AG09319 (cell line): ENCODE results near the gene TCERG1.

ENCODE experiments used
- DNase-seq: peaks from one replicate; pipeline ENCODE4 v3.0.0-alpha.2; 2010; ENCODE audit warnings: low read depth; ENCODE audit errors: extremely low read depth
- CTCF ChIP-seq: IDR thresholded peaks from 2 replicates; pipeline ENCODE4 v1.5.1; 2011; ENCODE audit warnings: low read depth, mild to moderate bottlenecking, inconsistent platforms, low read length, moderate library complexity

Gene TCERG1

DNA sequence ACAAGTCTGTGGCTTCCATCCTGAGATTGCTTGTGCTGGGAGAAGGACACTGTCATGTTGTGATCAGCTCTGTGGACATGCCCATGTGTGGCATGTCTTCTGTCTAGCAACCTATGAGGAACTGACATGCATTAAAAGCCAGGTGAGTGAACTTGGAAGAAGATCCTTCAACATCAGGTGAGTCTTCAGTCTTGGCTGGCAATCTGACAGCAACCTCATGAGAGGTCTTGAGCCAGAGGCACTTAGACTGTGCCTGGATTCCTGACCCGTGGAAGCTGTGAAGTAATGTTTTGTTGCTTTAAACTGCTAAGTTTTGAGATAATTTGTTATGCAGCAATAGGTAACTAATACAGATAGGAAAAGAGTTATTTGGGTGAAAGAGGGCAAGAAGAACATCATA is 6.8 kb upstream of the TCERG1 start:
- DNase-seq: no peak
- no peak for TF ChIP-seq CTCF

- DNase-seq: no peak
- TF ChIP-seq CTCF: no peak
Measured at GRCh38 chr5:146440870-146441495, 6.2 kb upstream of the TCERG1 start.

GRCh38 chr5:146441896-146442295 is 5.2 kb upstream of the TCERG1 start:
- TF ChIP-seq CTCF: no peak
- DNase-seq: no peak

- TF ChIP-seq CTCF: no peak
- no peak for DNase-seq
Measured at GRCh38 chr5:146447734-146448380, 724 bp downstream of the TCERG1 start.

DNA sequence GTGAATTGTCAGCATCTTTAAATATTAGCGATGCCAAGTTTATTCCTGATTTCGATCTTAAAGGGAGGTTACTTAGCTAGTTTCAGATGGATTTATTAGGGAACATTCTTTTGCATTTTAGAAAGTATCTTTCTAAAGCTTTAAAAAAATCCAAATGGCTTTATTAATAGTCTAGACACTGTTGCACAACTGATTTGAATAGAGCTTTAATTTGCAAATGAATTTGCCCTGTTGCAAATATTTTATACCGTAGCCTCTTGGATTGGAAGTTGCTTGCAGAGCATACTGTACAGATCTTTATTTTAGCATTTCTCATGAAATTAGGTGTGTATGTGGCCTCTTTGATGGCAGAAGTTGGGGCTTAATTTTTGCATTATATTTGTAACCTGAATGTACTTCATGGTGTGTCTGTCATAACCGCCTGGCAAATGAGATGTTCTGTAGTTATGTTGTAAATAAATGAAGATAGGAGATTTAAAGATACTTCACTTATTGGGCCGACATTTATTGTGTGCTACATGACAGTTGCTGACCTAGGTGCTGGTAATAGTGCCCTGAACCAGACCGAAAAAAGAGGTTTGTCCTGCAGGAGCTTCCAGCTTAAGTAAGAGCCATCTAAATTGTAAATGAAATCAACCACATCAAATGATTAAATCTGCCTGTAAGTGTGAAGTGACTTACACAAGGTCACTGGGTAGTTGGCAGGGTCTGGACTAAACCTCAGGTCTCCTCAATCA is 1.8 kb downstream of the TCERG1 start:
- no peak for TF ChIP-seq CTCF

DNA sequence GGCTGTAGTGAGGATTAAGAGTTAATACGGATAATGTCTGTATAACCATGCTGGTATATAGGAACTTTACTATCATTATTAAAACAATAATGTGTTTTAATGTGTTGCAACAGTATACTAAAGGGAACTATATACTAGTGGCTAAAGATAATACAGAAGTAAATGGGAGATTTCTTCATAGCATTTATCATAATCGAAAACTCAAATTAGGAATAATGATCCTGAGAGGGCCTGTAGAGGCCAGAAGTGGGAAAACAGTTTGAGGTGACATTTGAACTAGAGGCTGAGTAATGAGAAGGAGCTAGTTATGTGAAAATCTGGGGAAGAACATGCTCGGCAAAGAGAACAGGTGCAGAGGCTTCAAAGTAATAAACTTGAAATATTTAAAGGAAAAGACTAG is 2.9 kb downstream of the TCERG1 start:
- DNase-seq: no peak
- TF ChIP-seq CTCF: no peak

More for the DNA sequence above, 1.8 kb downstream of the TCERG1 start:
- no peak for DNase-seq

DNA sequence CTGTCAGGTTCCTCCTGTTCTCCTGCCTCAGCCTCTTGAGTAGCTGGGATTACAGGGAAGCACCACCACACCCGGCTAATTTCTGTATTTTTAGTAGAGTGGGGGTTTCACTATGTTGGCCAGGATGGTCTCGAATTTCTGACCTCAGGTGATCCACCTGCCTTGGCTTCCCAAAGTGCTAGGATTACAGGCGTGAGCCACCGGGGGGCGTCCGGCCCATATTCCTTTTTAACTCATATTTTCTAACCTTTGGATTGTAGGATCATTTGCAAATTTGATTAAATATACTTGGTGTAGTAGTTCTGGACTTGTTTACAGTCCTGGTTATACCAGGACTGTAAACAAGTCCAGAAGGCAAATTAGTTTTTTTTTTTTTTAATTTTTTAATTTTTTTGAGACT is 4.3 kb downstream of the TCERG1 start:
- no peak for DNase-seq
- no peak for TF ChIP-seq CTCF
